NK-92 treated with Interleukin-12 subunit alpha and Interleukin-12 subunit beta, amount 100 ng/mL, for 24 hours (cell line): ENCODE measurements around the gene HOXD12.

Source experiments
- DNase-seq: peaks from one replicate; lab custom pipeline; 2025; lab: John Stamatoyannopoulos, UW

Gene HOXD12

GRCh38 chr2:176105730-176106580 is 6.4 kb downstream of the HOXD12 start:
- no peak for DNase-seq

GRCh38 chr2:176106581-176107539 is 7.3 kb downstream of the HOXD12 start, which contains the start of gene HOXD11:
TSS of gene HOXD11 (plus strand) at chr2:176107280. CDS start at chr2:176107356, 76 bp downstream.
- DNase-seq: no peak

DNA sequence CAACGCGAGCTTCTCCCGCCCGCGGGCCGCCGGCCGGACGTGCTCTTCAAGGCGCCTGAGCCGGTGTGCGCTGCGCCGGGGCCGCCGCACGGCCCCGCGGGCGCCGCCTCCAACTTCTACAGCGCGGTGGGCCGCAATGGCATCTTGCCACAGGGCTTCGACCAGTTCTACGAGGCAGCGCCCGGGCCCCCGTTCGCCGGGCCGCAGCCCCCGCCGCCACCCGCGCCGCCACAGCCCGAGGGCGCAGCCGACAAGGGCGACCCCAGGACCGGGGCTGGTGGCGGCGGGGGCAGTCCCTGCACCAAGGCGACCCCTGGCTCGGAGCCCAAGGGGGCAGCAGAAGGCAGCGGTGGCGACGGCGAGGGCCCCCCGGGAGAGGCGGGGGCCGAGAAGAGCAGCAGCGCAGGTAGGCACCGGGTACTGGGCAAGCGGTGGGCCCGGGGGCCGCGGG is 8.2 kb downstream of the HOXD12 start:
- no peak for DNase-seq

- DNase-seq: no peak
Measured at GRCh38 chr2:176109192-176109901, 9.8 kb downstream of the HOXD12 start.

- DNase-seq: no peak
Measured at GRCh38 chr2:176109946-176110345, 10.4 kb downstream of the HOXD12 start.

DNA sequence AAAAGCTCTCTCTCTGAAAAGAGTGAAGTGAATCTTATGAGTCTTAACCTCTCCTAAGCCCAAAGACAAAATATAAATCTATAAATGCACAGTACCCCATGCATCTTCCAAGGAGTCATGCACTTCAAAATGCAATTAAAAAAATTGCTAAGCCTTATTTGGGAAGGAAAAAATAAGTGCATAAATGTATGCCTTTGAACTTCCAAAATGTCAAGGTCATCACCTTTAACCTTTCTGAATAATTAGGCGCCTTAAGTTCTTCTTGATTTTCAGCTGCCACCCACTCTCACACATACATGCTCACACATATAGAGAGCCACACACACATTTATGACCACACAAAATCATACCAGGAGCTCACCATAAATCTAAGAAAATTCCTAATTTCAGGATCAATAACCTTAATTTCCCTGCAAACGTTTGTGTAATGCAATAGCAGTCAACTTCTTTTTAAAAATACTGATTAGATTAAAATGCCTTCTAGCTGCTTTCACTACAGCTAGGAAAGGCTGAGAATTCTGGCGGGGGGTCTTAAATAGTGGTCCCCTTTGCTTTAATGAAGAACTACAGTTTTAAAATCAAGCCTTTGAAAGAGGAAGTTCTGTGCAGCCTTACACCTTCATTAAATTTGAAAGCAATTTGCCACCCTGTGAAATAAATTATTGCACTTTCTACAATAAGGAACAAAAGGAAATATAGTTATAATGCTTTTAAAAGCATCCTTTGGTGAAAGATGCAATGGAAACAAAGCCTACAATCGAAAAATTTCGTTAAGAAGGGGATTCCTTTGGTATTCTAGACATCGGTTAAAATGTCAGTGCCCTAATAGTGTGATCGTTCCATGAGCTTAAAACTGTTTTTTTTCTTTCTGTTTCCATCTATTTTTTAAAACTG is 11.1 kb downstream of the HOXD12 start:
- DNase-seq: no peak

DNA sequence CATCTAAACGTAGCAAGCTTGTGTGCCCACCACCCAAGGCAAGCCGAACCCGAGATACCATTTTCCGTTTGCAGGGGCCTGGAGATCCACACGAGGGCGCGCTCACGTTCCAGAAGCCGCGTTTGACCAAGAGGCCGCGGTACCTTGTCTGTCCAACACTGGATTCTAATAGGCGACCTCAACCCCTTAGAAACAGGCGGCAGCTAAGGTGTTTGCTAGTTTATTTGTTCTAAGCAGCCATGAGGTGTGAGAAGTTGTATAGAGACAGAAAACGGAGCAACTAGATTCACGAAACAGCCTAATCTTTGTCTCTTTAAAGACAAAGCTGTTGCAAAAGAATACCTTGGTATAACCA is 11.7 kb downstream of the HOXD12 start:
- DNase-seq: peak; percentile 19

DNA sequence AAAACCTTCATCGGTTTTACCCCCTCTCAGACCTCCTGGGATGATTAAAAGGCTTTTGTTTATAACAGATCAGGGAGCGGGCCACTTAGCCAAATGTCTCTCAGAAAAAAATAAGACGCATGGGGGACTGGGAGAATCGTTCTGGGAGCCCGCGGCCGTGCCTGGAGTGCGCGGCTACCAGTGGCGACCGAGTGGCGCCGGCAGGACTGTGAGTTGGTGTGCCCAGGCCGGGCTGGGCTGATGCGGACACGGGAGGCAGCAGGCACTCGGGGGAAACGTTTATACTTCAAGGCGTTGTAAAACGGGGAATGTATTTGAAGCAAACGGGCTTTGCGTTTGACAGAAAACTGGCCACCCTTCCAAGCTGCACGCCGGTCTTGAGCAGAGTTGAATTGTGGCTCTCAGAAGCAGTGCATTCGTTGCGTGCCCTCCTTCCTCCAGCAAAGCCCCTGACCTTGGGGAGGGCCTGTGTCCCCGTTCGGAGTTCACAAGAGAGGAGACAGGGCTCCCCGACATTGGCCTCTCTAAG is 12.3 kb downstream of the HOXD12 start:
- no peak for DNase-seq

DNA sequence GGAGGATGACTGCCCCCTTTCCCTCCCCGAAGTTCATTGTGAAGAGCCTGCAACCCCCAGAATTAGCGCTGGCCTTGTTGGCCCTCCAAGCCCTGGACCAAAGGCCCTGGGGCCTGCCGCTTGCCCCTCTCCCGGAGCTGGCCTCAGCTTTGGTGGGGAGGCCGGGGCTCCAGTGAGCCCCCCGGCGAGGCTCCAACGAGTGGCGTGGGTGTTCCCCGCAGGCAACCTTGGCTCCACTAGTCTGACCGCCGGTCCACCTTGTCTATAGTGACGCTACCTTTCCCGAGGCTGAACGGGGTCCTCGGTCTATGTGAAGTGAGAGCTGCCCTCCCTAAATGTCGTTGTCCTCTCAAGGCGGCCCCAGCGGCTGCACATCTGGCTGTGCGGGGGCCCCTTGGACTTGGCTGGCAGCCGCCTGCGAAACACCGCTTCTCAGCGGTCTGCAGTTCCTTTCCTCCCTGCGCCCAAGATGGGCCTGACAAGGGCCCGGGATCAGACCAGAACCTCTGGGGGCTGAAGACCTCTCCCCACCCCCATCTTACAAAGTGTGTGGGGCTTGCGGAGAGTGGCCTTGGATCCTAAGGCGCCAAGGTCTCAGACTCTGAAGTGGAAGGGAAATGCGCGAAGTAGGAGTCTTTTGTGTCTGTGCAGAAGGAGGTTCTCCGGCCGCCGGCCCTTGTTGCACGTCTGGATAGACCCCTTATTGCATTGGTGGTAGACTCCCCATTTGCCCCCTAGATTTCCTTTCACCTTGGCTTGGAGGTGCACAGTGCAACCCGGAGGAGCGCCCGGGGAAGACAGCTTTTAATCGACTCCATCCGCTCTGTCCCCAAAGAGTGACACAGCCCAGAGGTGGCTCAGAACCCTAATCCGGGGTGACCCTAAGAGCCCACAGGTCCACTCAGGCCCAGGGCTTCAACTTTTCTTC is 13.0 kb downstream of the HOXD12 start:
- no peak for DNase-seq

DNA sequence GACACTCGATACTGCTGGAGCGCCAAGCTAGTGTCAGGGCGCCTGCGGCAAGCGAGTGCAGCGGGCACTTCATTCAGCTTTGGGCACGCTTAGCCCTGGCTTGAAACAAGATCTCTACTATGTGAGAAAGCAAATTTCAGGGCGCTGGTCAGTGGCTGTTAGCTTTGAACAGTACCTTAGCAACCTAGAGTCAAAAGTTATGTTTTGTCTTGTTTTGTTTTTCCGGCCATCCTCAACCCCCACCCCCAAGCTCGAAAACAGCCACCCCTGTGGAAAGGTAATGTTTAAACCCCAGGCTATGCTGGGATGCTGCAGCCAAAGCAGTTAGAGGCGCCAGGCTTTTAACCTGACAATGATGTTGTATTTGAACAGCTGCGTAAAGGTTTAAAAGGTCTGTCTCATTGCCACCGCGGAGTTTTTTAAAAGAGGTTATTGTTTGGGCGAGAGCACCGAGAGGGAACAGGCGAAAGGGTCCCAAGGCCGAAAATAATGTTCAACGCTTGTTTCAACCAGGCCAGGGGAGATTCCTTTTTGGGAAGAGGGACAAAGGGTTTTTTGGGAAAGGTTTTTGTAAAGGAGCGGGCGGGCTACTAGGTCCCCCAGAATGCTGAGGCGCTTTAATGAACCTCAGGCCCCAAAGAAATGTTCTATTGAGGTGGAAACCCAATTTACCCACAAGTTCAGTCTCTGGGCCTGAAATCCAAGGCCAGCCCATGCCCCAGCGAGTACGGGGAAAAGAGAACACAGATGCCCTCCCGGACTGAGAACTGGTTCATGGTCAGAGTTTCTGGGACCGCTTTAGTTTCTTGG is 14.7 kb downstream of the HOXD12 start:
- no peak for DNase-seq

DNA sequence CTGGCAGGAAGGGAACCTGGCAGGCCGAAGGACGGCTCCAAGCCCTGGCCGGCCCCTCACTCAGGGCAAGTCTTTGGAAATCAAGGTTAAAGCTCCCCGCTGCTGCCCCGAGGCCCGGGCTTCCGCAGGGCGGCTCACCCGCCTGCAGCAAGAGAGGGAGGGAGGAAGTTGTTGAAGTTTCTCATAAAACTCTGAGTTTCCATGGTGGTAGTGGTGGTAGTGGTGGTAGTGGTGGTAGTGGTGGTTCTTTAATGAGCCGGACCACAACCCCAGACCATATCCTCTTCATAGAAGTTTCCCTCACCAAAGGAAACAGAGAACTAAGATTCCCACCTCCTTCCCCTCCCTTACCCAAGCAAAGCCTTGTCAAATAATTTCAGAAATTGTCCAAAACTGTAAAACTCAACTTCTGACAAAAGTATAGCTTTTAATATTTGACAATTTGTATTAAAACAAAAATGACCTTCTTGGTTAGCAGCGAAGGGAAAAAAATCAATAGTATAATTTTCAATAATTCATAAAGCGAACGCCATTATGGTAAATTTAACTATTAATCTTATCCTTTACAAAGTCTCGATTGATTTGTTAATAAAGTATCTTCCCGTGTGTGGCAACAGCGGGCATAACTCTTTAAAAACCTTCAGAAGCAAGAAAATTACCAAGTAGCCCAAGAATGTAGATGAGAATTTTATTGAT is 15.5 kb downstream of the HOXD12 start:
- DNase-seq: no peak

GRCh38 chr2:176115883-176116813 is 16.6 kb downstream of the HOXD12 start, which contains the start of gene HOXD10:
TSS of gene HOXD10 (plus strand) at chr2:176116778. CDS start at chr2:176116834, 56 bp downstream.
- no peak for DNase-seq

- DNase-seq: no peak
Measured at GRCh38 chr2:176117162-176117822, 17.7 kb downstream of the HOXD12 start.

DNA sequence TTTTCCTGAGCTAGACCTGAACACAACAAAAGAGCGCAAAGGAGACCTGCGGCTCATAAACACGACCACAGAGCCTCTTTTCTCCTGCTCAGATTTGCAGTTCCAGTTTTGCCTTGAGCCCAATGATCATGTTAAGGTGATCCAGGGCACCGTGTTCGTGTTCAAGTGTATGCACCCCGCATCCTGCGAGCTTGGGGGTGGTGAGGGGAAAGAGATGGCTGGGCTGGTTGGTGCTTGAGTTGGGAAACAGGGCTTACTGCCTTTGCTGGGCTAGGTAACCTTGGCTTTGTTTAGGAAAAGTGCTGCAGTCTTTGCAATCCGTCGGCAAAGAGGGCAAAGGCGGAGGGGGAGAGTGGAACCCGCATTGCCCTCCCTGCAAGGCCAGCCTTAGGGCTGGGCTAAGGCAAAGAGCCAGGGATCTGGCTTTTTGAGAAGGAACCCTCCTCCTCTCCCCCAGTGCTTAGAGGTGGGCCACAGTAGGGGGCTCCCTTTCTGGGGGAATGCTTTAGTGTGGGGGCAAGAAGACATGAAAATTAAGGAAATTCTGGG is 18.3 kb downstream of the HOXD12 start:
- DNase-seq: no peak

DNA sequence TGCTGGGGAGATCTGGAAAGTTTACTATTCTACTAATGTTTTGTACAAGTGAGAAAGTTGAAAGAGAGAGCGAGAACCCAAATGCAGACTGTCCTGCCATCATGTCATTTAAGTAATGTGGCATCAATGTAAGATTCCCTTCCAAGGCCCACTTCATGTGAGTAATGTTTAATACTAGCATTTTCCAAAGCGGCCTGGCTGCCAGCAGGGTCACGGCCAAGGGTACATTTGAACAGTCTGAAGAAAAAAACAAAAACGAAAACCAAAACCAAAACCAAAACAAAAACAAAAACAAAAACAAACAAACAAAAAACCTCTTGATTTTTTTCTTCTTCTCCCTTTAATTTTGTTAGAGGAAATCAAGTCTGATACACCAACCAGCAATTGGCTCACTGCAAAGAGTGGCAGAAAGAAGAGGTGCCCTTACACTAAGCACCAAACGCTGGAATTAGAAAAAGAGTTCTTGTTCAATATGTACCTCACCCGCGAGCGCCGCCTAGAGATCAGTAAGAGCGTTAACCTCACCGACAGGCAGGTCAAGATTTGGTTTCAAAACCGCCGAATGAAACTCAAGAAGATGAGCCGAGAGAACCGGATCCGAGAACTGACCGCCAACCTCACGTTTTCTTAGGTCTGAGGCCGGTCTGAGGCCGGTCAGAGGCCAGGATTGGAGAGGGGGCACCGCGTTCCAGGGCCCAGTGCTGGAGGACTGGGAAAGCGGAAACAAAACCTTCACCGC is 19.2 kb downstream of the HOXD12 start:
- DNase-seq: no peak
